GOT3 (cell line): ENCODE results near the gene KRTAP10-2.
"Not testable (repeated sequence)": the region's sequence is repeated elsewhere in the genome, so short reads cannot be mapped to it uniquely, and the experiment has no call there.

ENCODE experiments used
- DNase-seq: peaks from one replicate; lab custom pipeline; 2025; ENCODE audit warnings: mixed read lengths; lab: John Stamatoyannopoulos, UW

KRTAP10-2 gene

GRCh38 chr21:44583089-44583799 lies 31.9 kb upstream of the KRTAP10-2 start:
- DNase-seq = no peak

GRCh38 chr21:44582055-44582454 lies 30.8 kb upstream of the KRTAP10-2 start:
- DNase-seq = no peak

GRCh38 chr21:44581158-44581557 lies 29.9 kb upstream of the KRTAP10-2 start:
- no peak for DNase-seq

GRCh38 chr21:44580231-44580821 lies 29.0 kb upstream of the KRTAP10-2 start, which contains the start of gene KRTAP10-5:
Gene KRTAP10-5, minus strand, starts transcription at chr21:44580604. Its CDS starts 26 bp downstream, at chr21:44580578.
- not testable (repeated sequence) for DNase-seq

GRCh38 chr21:44579833-44580144 lies 28.5 kb upstream of the KRTAP10-2 start:
- DNase-seq = no peak

GRCh38 chr21:44579056-44579832 lies 27.9 kb upstream of the KRTAP10-2 start:
- DNase-seq = no peak

- no peak for DNase-seq
These were observed 27.2 kb upstream of the KRTAP10-2 start for GRCh38 chr21:44578371-44579055.

- DNase-seq = no peak
These were observed 24.7 kb upstream of the KRTAP10-2 start for GRCh38 chr21:44576025-44576420.

- DNase-seq = no peak
These were observed 24.2 kb upstream of the KRTAP10-2 start for GRCh38 chr21:44575307-44576024.

GRCh38 chr21:44574457-44575306 lies 23.4 kb upstream of the KRTAP10-2 start:
- no peak for DNase-seq

GRCh38 chr21:44573630-44574456 lies 22.5 kb upstream of the KRTAP10-2 start, which contains the start of gene KRTAP10-4:
Gene KRTAP10-4, plus strand, starts transcription at chr21:44573729. Its CDS starts 30 bp downstream, at chr21:44573759.
- not testable (repeated sequence) for DNase-seq

- DNase-seq = no peak
These were observed 21.8 kb upstream of the KRTAP10-2 start for GRCh38 chr21:44572959-44573583.

- no peak for DNase-seq
These were observed 20.8 kb upstream of the KRTAP10-2 start for GRCh38 chr21:44571844-44572782.

- DNase-seq = no peak
These were observed 20.0 kb upstream of the KRTAP10-2 start for GRCh38 chr21:44571296-44571695.

- DNase-seq = no peak
These were observed 18.7 kb upstream of the KRTAP10-2 start for GRCh38 chr21:44569861-44570517.

- no peak for DNase-seq
These were observed 17.6 kb upstream of the KRTAP10-2 start for GRCh38 chr21:44568667-44569556.

- no peak for DNase-seq
These were observed 17.0 kb upstream of the KRTAP10-2 start for GRCh38 chr21:44568261-44568660.
